ENCODE data around the gene CLDN7.

- TF ChIP-seq CTCF (IDR thresholded peaks at IDR 0.05; ENCODE audit: poor library complexity), result no peak
- no peak for TF ChIP-seq EZH2phosphoT487 (IDR thresholded peaks at IDR 0.05; ENCODE audit: low read depth, severe bottlenecking, unreplicated experiment)
- no peak for TF ChIP-seq EZH2 (IDR thresholded peaks at IDR 0.05; ENCODE audit: borderline replicate concordance)
Measured at GRCh38 chr17:7309628-7310027, 47.4 kb upstream of the CLDN7 start.
